ENCODE results near the gene XRCC5.

DNA sequence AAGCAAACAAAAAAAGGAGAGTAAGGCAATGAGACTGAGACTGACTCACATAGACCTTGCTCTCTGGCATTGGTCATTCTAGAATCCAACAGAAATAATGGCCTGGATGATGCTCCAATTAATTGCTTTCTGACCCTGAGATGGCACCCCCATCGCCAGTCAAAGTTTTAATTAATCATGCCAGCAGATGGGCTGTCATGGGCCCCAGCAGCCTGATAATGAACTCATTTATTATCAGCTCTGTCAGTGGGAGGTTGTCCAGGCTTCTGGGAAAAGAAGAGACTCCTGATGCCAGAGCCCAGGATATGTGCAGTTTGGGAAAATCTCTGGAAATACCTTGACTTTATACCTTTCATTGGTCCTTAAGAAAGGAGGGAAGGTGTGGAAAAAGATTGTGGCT lies 115.2 kb downstream of the XRCC5 start:
- TF ChIP-seq, protein P1, sequence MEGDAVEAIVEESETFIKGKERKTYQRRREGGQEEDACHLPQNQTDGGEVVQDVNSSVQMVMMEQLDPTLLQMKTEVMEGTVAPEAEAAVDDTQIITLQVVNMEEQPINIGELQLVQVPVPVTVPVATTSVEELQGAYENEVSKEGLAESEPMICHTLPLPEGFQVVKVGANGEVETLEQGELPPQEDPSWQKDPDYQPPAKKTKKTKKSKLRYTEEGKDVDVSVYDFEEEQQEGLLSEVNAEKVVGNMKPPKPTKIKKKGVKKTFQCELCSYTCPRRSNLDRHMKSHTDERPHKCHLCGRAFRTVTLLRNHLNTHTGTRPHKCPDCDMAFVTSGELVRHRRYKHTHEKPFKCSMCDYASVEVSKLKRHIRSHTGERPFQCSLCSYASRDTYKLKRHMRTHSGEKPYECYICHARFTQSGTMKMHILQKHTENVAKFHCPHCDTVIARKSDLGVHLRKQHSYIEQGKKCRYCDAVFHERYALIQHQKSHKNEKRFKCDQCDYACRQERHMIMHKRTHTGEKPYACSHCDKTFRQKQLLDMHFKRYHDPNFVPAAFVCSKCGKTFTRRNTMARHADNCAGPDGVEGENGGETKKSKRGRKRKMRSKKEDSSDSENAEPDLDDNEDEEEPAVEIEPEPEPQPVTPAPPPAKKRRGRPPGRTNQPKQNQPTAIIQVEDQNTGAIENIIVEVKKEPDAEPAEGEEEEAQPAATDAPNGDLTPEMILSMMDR (IDR thresholded peaks at IDR 0.05): no peak
- TF ChIP-seq EZH2 (IDR thresholded peaks at IDR 0.05): no peak

Data from neural progenitor cell (in vitro differentiated cells).